WTC11 (cell line): ENCODE results near the gene GSTP1. TPM values are rescaled to one million over a fixed set of nuclear protein-coding genes. Genes with fewer than 3 reads are reported as not detected.

Source experiments
- CBFB ChIP-seq: sonication (generic); formaldehyde crosslinking; IDR thresholded peaks from 2 replicates; pipeline ENCODE4 v1.8.1; 2022; ENCODE audit warnings: mild to moderate bottlenecking, low read depth, missing genetic modification reagents
- FOXP1 ChIP-seq: sonication (generic); formaldehyde crosslinking; IDR thresholded peaks from 2 replicates; pipeline ENCODE4 v1.8.0; 2022; ENCODE audit warnings: missing genetic modification reagents, mild to moderate bottlenecking, moderate library complexity, borderline replicate concordance
- KAT7 ChIP-seq: sonication (generic); formaldehyde crosslinking; IDR thresholded peaks from 2 replicates; pipeline ENCODE4 v1.8.1; 2023; ENCODE audit warnings: missing genetic modification reagents, mild to moderate bottlenecking, borderline replicate concordance
- NFATC4 ChIP-seq: fragments of 250-450 bp; sonication (Bioruptor Pico); IDR thresholded peaks from 2 replicates; pipeline ENCODE4 v1.9.0; 2021; ENCODE audit warnings: mild to moderate bottlenecking
- NR2C2 ChIP-seq: sonication (generic); formaldehyde crosslinking; IDR thresholded peaks from 2 replicates; pipeline ENCODE4 v1.8.0; 2022; ENCODE audit warnings: mild to moderate bottlenecking, missing genetic modification reagents
- PRRX2 ChIP-seq: fragments of 250-450 bp; sonication (Bioruptor Pico); IDR thresholded peaks from 2 replicates; pipeline ENCODE4 v1.8.0; 2021; ENCODE audit warnings: mild to moderate bottlenecking
- TP53 ChIP-seq: sonication (generic); formaldehyde crosslinking; IDR thresholded peaks from 2 replicates; pipeline ENCODE4 v1.8.1; 2023; ENCODE audit warnings: mild to moderate bottlenecking, missing genetic modification reagents
- ZBTB21 ChIP-seq: sonication (generic); formaldehyde crosslinking; IDR thresholded peaks from 2 replicates; pipeline ENCODE4 v1.8.1; 2023; ENCODE audit warnings: mild to moderate bottlenecking, missing genetic modification reagents, borderline replicate concordance
- ZNF121 ChIP-seq: sonication (generic); formaldehyde crosslinking; IDR thresholded peaks from 2 replicates; pipeline ENCODE4 v1.8.0; 2023; ENCODE audit warnings: missing genetic modification reagents
- ZNF396 ChIP-seq: fragments of 250-450 bp; sonication (Bioruptor Pico); IDR thresholded peaks from 2 replicates; pipeline ENCODE4 v1.8.0; 2021; ENCODE audit warnings: mild to moderate bottlenecking, moderate library complexity, borderline replicate concordance
- ZNF423 ChIP-seq: fragments of 250-450 bp; sonication (Bioruptor Pico); IDR thresholded peaks from 2 replicates; pipeline ENCODE4 v2.1.2; 2022; ENCODE audit warnings: mild to moderate bottlenecking, moderate library complexity
- ZNF671 ChIP-seq: fragments of 250-450 bp; sonication (Bioruptor Pico); IDR thresholded peaks from 2 replicates; pipeline ENCODE4 v1.8.0; 2021; ENCODE audit warnings: mild to moderate bottlenecking
- total RNA-seq: library from RNA; stranded (reverse); gene quantifications from 3 replicates; pipeline ENCODE4 v1.2.3, GENCODE V29; 2021
- TF ChIP-seq, protein P1 (sequence below): sonication (generic); formaldehyde crosslinking; IDR thresholded peaks from 2 replicates; pipeline ENCODE4 v1.8.0; 2022; ENCODE audit warnings: mild to moderate bottlenecking, missing genetic modification reagents
- TF ChIP-seq, protein P2 (sequence below): sonication (generic); formaldehyde crosslinking; IDR thresholded peaks from 2 replicates; pipeline ENCODE4 v1.8.1; 2023; ENCODE audit warnings: mild to moderate bottlenecking, missing genetic modification reagents, moderate library complexity
- TF ChIP-seq, protein P3 (sequence below): sonication (generic); formaldehyde crosslinking; IDR thresholded peaks from 2 replicates; pipeline ENCODE4 v1.8.1; 2023; ENCODE audit warnings: mild to moderate bottlenecking, missing genetic modification reagents, borderline replicate concordance
- TF ChIP-seq, protein P4 (sequence below): sonication (generic); formaldehyde crosslinking; IDR thresholded peaks from 2 replicates; pipeline ENCODE4 v1.8.1; 2022; ENCODE audit warnings: mild to moderate bottlenecking, moderate library complexity, missing genetic modification reagents
- TF ChIP-seq, protein P5 (sequence below): fragments of 250-450 bp; sonication (Bioruptor Pico); conservative IDR thresholded peaks from 2 replicates; pipeline ENCODE4 v1.9.0; 2021; ENCODE audit warnings: mild to moderate bottlenecking
- TF ChIP-seq, protein P6 (sequence below): sonication (generic); formaldehyde crosslinking; conservative IDR thresholded peaks from 2 replicates; pipeline ENCODE4 v1.8.1; 2022; ENCODE audit warnings: mild to moderate bottlenecking, missing genetic modification reagents
- TF ChIP-seq, protein P7 (sequence below): fragments of 250-450 bp; sonication (Bioruptor Pico); IDR thresholded peaks from 2 replicates; pipeline ENCODE4 v1.9.0; 2021; ENCODE audit warnings: moderate library complexity, mild to moderate bottlenecking, inconsistent platforms, borderline replicate concordance
- TF ChIP-seq, protein P8 (sequence below): sonication (generic); formaldehyde crosslinking; IDR thresholded peaks from 2 replicates; pipeline ENCODE4 v1.8.1; 2022; ENCODE audit warnings: mild to moderate bottlenecking, missing genetic modification reagents, moderate library complexity, borderline replicate concordance
- TF ChIP-seq, protein P9 (sequence below): sonication (generic); formaldehyde crosslinking; IDR thresholded peaks from 2 replicates; pipeline ENCODE4 v1.8.0; 2022; ENCODE audit warnings: mild to moderate bottlenecking, missing genetic modification reagents
- TF ChIP-seq, protein P10 (sequence below): fragments of 250-450 bp; sonication (Bioruptor Pico); IDR thresholded peaks from 2 replicates; pipeline ENCODE4 v1.9.0; 2021; ENCODE audit warnings: mild to moderate bottlenecking

The GSTP1 gene
- total RNA-seq, 1 experiment from 2014 or later = 1,452 TPM

DNA sequence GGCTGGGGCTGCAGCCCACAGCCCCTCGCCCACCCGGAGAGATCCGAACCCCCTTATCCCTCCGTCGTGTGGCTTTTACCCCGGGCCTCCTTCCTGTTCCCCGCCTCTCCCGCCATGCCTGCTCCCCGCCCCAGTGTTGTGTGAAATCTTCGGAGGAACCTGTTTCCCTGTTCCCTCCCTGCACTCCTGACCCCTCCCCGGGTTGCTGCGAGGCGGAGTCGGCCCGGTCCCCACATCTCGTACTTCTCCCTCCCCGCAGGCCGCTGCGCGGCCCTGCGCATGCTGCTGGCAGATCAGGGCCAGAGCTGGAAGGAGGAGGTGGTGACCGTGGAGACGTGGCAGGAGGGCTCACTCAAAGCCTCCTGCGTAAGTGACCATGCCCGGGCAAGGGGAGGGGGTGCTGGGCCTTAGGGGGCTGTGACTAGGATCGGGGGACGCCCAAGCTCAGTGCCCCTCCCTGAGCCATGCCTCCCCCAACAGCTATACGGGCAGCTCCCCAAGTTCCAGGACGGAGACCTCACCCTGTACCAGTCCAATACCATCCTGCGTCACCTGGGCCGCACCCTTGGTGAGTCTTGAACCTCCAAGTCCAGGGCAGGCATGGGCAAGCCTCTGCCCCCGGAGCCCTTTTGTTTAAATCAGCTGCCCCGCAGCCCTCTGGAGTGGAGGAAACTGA, 731 bp downstream of the GSTP1 start (continued):
- no peak for TF ChIP-seq NR2C2
- no peak for TF ChIP-seq ZNF423
- TF ChIP-seq NFATC4 (CRISPR knock-in tag) = no peak
- TF ChIP-seq, protein P1, sequence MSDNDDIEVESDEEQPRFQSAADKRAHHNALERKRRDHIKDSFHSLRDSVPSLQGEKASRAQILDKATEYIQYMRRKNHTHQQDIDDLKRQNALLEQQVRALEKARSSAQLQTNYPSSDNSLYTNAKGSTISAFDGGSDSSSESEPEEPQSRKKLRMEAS = peak; percentile 39; the same call in 1 of the 2 replicates
- 0 out of 2 replicates have a peak, but pooled peaks have one; percentile 8 for TF ChIP-seq KAT7 (CRISPR knock-in tag)
- TF ChIP-seq, protein P2, sequence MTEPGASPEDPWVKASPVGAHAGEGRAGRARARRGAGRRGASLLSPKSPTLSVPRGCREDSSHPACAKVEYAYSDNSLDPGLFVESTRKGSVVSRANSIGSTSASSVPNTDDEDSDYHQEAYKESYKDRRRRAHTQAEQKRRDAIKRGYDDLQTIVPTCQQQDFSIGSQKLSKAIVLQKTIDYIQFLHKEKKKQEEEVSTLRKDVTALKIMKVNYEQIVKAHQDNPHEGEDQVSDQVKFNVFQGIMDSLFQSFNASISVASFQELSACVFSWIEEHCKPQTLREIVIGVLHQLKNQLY = no peak
- TF ChIP-seq, protein P3, sequence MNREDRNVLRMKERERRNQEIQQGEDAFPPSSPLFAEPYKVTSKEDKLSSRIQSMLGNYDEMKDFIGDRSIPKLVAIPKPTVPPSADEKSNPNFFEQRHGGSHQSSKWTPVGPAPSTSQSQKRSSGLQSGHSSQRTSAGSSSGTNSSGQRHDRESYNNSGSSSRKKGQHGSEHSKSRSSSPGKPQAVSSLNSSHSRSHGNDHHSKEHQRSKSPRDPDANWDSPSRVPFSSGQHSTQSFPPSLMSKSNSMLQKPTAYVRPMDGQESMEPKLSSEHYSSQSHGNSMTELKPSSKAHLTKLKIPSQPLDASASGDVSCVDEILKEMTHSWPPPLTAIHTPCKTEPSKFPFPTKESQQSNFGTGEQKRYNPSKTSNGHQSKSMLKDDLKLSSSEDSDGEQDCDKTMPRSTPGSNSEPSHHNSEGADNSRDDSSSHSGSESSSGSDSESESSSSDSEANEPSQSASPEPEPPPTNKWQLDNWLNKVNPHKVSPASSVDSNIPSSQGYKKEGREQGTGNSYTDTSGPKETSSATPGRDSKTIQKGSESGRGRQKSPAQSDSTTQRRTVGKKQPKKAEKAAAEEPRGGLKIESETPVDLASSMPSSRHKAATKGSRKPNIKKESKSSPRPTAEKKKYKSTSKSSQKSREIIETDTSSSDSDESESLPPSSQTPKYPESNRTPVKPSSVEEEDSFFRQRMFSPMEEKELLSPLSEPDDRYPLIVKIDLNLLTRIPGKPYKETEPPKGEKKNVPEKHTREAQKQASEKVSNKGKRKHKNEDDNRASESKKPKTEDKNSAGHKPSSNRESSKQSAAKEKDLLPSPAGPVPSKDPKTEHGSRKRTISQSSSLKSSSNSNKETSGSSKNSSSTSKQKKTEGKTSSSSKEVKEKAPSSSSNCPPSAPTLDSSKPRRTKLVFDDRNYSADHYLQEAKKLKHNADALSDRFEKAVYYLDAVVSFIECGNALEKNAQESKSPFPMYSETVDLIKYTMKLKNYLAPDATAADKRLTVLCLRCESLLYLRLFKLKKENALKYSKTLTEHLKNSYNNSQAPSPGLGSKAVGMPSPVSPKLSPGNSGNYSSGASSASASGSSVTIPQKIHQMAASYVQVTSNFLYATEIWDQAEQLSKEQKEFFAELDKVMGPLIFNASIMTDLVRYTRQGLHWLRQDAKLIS (CRISPR knock-in tag) = no peak
- TF ChIP-seq, protein P4, sequence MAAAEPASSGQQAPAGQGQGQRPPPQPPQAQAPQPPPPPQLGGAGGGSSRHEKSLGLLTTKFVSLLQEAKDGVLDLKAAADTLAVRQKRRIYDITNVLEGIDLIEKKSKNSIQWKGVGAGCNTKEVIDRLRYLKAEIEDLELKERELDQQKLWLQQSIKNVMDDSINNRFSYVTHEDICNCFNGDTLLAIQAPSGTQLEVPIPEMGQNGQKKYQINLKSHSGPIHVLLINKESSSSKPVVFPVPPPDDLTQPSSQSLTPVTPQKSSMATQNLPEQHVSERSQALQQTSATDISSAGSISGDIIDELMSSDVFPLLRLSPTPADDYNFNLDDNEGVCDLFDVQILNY = no peak
- no peak for TF ChIP-seq ZNF121 (CRISPR knock-in tag)
- TF ChIP-seq, protein P5, sequence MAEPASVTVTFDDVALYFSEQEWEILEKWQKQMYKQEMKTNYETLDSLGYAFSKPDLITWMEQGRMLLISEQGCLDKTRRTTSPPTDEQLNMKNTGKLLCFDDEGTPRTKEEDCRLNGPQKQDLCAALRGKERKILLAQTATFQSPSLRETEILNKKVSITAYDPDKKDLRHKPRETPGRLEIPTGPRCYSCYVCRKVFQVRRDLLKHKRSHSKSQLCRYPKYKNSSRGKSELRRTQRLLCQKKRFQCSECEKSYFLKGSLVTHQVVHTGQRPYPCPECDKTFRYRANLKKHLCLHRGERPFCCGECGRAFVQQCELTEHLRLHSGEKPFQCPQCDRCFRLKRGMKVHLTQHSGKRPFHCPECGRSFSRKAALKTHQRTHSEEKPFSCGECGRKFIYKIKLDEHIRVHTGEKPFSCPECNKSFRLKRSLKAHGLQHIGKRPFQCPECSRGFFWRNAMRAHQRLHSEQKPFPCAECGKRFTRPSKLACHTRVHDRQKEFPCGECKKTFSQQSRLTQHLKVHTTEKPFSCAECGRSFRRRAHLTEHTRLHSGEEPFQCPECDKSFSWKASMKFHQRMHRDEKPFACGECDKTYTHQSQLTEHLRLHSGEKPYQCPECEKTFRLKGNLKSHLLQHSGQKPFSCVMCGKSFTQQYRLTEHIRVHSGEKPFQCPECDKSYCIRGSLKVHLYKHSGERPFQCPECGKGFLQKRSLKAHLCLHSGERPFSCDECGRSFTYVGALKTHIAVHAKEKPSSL (CRISPR knock-in tag) = no peak
- TF ChIP-seq CBFB = no peak
- TF ChIP-seq ZNF671 (CRISPR knock-in tag) = no peak
- no peak for TF ChIP-seq ZBTB21 (CRISPR knock-in tag)
- TF ChIP-seq TP53 (CRISPR knock-in tag) = no peak
- TF ChIP-seq ZNF396 (CRISPR knock-in tag) = no peak
- TF ChIP-seq, protein P6, sequence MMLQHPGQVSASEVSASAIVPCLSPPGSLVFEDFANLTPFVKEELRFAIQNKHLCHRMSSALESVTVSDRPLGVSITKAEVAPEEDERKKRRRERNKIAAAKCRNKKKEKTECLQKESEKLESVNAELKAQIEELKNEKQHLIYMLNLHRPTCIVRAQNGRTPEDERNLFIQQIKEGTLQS (CRISPR knock-in tag) = no peak
- TF ChIP-seq PRRX2 (CRISPR knock-in tag) = no peak
- TF ChIP-seq, protein P7, sequence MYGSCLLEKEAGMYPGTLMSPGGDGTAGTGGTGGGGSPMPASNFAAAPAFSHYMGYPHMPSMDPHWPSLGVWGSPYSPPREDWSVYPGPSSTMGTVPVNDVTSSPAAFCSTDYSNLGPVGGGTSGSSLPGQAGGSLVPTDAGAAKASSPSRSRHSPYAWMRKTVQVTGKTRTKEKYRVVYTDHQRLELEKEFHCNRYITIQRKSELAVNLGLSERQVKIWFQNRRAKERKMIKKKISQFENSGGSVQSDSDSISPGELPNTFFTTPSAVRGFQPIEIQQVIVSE = no peak
- TF ChIP-seq, protein P8, sequence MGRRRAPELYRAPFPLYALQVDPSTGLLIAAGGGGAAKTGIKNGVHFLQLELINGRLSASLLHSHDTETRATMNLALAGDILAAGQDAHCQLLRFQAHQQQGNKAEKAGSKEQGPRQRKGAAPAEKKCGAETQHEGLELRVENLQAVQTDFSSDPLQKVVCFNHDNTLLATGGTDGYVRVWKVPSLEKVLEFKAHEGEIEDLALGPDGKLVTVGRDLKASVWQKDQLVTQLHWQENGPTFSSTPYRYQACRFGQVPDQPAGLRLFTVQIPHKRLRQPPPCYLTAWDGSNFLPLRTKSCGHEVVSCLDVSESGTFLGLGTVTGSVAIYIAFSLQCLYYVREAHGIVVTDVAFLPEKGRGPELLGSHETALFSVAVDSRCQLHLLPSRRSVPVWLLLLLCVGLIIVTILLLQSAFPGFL (CRISPR knock-in tag) = no peak
- TF ChIP-seq, protein P9, sequence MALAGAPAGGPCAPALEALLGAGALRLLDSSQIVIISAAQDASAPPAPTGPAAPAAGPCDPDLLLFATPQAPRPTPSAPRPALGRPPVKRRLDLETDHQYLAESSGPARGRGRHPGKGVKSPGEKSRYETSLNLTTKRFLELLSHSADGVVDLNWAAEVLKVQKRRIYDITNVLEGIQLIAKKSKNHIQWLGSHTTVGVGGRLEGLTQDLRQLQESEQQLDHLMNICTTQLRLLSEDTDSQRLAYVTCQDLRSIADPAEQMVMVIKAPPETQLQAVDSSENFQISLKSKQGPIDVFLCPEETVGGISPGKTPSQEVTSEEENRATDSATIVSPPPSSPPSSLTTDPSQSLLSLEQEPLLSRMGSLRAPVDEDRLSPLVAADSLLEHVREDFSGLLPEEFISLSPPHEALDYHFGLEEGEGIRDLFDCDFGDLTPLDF = no peak
- TF ChIP-seq, protein P10, sequence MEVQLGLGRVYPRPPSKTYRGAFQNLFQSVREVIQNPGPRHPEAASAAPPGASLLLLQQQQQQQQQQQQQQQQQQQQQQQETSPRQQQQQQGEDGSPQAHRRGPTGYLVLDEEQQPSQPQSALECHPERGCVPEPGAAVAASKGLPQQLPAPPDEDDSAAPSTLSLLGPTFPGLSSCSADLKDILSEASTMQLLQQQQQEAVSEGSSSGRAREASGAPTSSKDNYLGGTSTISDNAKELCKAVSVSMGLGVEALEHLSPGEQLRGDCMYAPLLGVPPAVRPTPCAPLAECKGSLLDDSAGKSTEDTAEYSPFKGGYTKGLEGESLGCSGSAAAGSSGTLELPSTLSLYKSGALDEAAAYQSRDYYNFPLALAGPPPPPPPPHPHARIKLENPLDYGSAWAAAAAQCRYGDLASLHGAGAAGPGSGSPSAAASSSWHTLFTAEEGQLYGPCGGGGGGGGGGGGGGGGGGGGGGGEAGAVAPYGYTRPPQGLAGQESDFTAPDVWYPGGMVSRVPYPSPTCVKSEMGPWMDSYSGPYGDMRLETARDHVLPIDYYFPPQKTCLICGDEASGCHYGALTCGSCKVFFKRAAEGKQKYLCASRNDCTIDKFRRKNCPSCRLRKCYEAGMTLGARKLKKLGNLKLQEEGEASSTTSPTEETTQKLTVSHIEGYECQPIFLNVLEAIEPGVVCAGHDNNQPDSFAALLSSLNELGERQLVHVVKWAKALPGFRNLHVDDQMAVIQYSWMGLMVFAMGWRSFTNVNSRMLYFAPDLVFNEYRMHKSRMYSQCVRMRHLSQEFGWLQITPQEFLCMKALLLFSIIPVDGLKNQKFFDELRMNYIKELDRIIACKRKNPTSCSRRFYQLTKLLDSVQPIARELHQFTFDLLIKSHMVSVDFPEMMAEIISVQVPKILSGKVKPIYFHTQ = no peak
- TF ChIP-seq FOXP1 (CRISPR knock-in tag) = 0 out of 2 replicates have a peak, but pooled peaks have one; percentile 38
